ENCODE measurements around the gene SARS1. TPM values are rescaled to one million over a fixed set of nuclear protein-coding genes. Genes with fewer than 3 reads are reported as not detected.

Gene SARS1
- total and polyA plus RNA-seq, 2 experiments from 2014 or later: 158 to 180 TPM

- Histone ChIP-seq H3K27ac (no peak overlapping the region), H3K27me3 (no peaks in the 10 kb centered on the region), H3K9me3 (ENCODE audit: low read depth) (no peaks in the 10 kb centered on the region), H3K36me3 (replicated peaks; ENCODE audit: insufficient read depth, low read depth) (no peaks in the 10 kb centered on the region), H3K4me3 (no peak overlapping the region), H3K4me2 (no peak overlapping the region), H4K20me1 (ENCODE audit: insufficient read depth, poor library complexity, severe bottlenecking) (no peaks in the 10 kb centered on the region), H3K4me1 (ENCODE audit: insufficient read depth) (peaks cover 3% of the 10 kb centered on the region), H2AFZ (no peak overlapping the region), H3K9me2 (replicated peaks; ENCODE audit: insufficient read depth) (no peaks in the 10 kb centered on the region), H3K79me2 (no peaks in the 10 kb centered on the region)
- no peak for DNase-seq (ENCODE audit: low spot score)
- 89% methylated on average over 7 of the region's 7 CpGs for WGBS (ENCODE audit: low lambda C conversion rate, missing lambda C conversion rate)
- no peak for TF ChIP-seq CTCF (IDR thresholded peaks at IDR 0.05; ENCODE audit: poor library complexity)
- no peak for TF ChIP-seq EZH2phosphoT487 (IDR thresholded peaks at IDR 0.05; ENCODE audit: low read depth, severe bottlenecking, unreplicated experiment)
- TF ChIP-seq EZH2 (IDR thresholded peaks at IDR 0.05; ENCODE audit: borderline replicate concordance): no peak
Measured at GRCh38 chr1:109190189-109190588, 23.5 kb upstream of the SARS1 start.

DNA sequence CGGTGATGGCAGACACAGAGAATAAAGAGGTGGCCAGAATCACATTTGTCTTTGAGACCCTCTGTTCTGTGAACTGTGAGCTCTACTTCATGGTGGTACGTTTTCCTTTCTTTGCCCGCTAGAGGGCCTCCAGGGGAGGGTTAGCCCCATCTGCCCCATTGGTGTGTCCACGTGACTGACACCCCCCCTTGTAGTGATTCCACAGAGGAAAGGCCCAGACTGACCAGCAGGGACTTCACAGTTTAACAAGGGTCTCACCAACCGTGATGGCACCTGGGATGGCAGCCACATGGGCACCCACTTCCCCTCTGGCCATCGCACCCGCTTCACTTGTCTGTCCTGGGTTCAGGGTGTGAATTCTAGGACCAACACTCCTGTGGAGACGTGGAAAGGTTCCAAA lies 22.3 kb upstream of the SARS1 start:
- H3K79me2 ChIP-seq: no peaks in the 10 kb centered on the region
- 84% methylated on average over 8 of the region's 8 CpGs for WGBS (ENCODE audit: low lambda C conversion rate, missing lambda C conversion rate)
- H3K27ac ChIP-seq: no peak overlapping the region
- no peaks in the 10 kb centered on the region for H3K9me2 ChIP-seq (replicated peaks; ENCODE audit: insufficient read depth)
- H3K4me1 ChIP-seq (ENCODE audit: insufficient read depth): peaks cover 3% of the 10 kb centered on the region
- no peak for TF ChIP-seq EZH2phosphoT487 (IDR thresholded peaks at IDR 0.05; ENCODE audit: low read depth, severe bottlenecking, unreplicated experiment)
- TF ChIP-seq EZH2 (IDR thresholded peaks at IDR 0.05; ENCODE audit: borderline replicate concordance): no peak
- no peak for TF ChIP-seq CTCF (IDR thresholded peaks at IDR 0.05; ENCODE audit: poor library complexity)
- no peaks in the 10 kb centered on the region for H3K36me3 ChIP-seq (replicated peaks; ENCODE audit: insufficient read depth, low read depth)
- H2AFZ ChIP-seq: no peak overlapping the region
- no peaks in the 10 kb centered on the region for H3K9me3 ChIP-seq (ENCODE audit: low read depth)
- DNase-seq (ENCODE audit: low spot score): no peak
- H3K4me2 ChIP-seq: no peak overlapping the region
- H4K20me1 ChIP-seq (ENCODE audit: insufficient read depth, poor library complexity, severe bottlenecking): no peaks in the 10 kb centered on the region
- no peaks in the 10 kb centered on the region for H3K27me3 ChIP-seq
- no peak overlapping the region for H3K4me3 ChIP-seq

GRCh38 chr1:109191891-109192290 lies 21.8 kb upstream of the SARS1 start:
- H3K79me2 ChIP-seq: no peaks in the 10 kb centered on the region
- no peaks in the 10 kb centered on the region for H3K27me3 ChIP-seq
- TF ChIP-seq EZH2phosphoT487 (IDR thresholded peaks at IDR 0.05; ENCODE audit: low read depth, severe bottlenecking, unreplicated experiment) (no peak), CTCF (IDR thresholded peaks at IDR 0.05; ENCODE audit: poor library complexity) (no peak), EZH2 (IDR thresholded peaks at IDR 0.05; ENCODE audit: borderline replicate concordance) (no peak)
- no peak for DNase-seq (ENCODE audit: low spot score)
- H4K20me1 ChIP-seq (ENCODE audit: insufficient read depth, poor library complexity, severe bottlenecking): no peaks in the 10 kb centered on the region
- peaks cover 3% of the 10 kb centered on the region for H3K4me1 ChIP-seq (ENCODE audit: insufficient read depth)
- no peaks in the 10 kb centered on the region for H3K9me2 ChIP-seq (replicated peaks; ENCODE audit: insufficient read depth)
- no peak overlapping the region for H3K4me3 ChIP-seq
- no peak overlapping the region for H3K27ac ChIP-seq
- H2AFZ ChIP-seq: no peak overlapping the region
- no peak overlapping the region for H3K4me2 ChIP-seq
- no peaks in the 10 kb centered on the region for H3K9me3 ChIP-seq (ENCODE audit: low read depth)
- no peaks in the 10 kb centered on the region for H3K36me3 ChIP-seq (replicated peaks; ENCODE audit: insufficient read depth, low read depth)

- no peaks in the 10 kb centered on the region for H4K20me1 ChIP-seq (ENCODE audit: insufficient read depth, poor library complexity, severe bottlenecking)
- H3K9me3 ChIP-seq (ENCODE audit: low read depth): no peaks in the 10 kb centered on the region
- H3K4me1 ChIP-seq (ENCODE audit: insufficient read depth): peaks cover 3% of the 10 kb centered on the region
- no peak overlapping the region for H2AFZ ChIP-seq
- no peak for TF ChIP-seq EZH2 (IDR thresholded peaks at IDR 0.05; ENCODE audit: borderline replicate concordance)
- no peak for TF ChIP-seq EZH2phosphoT487 (IDR thresholded peaks at IDR 0.05; ENCODE audit: low read depth, severe bottlenecking, unreplicated experiment)
- no peak for TF ChIP-seq CTCF (IDR thresholded peaks at IDR 0.05; ENCODE audit: poor library complexity)
- H3K27me3 ChIP-seq: no peaks in the 10 kb centered on the region
- H3K9me2 ChIP-seq (replicated peaks; ENCODE audit: insufficient read depth): no peaks in the 10 kb centered on the region
- no peaks in the 10 kb centered on the region for H3K36me3 ChIP-seq (replicated peaks; ENCODE audit: insufficient read depth, low read depth)
- no peak overlapping the region for H3K4me2 ChIP-seq
- H3K4me3 ChIP-seq: no peak overlapping the region
- WGBS (ENCODE audit: low lambda C conversion rate, missing lambda C conversion rate): 62% methylated on average over 4 of the region's 4 CpGs
- no peaks in the 10 kb centered on the region for H3K79me2 ChIP-seq
- no peak for DNase-seq (ENCODE audit: low spot score)
- no peak overlapping the region for H3K27ac ChIP-seq
Measured at GRCh38 chr1:109192433-109192832, 21.3 kb upstream of the SARS1 start.

Data from hepatocyte (in vitro differentiated cells).